Heart right ventricle (tissue), 16 donors: Measurements from ENCODE around the gene RNH1. TPM values are rescaled to one million over a fixed set of nuclear protein-coding genes. Genes with fewer than 3 reads are reported as not detected.

ENCODE experiments used
- ATAC-seq, 8 donors: fragments of 200-7000 bp; cut with Tn5 transposase; one replicate each; pipeline ENCODE4 v1.9.1; 2020; ENCODE audit warnings: mild to moderate bottlenecking in 8 of 8, moderate library complexity in 8 of 8, moderate number of reproducible peaks in 1 of 8
- DNase-seq, 2 donors: peaks; one replicate each; pipeline ENCODE4 v3.0.0-alpha.2; 2020
- H3K27ac ChIP-seq, 10 donors: fragments of 200-600 bp; sonication (generic) in 2 of 10; one replicate each; pipeline versions ENCODE4 v1.5.0 to v1.8.0; 2020 to 2022; ENCODE audit warnings: mild to moderate bottlenecking in 3 of 10
- H3K27me3 ChIP-seq, 7 donors: fragments of 200-600 bp; one replicate each; pipeline ENCODE4 v1.8.0; 2021 to 2022; ENCODE audit warnings: mild to moderate bottlenecking in 2 of 7
- H3K36me3 ChIP-seq, 9 donors: fragments of 200-600 bp; sonication (generic) in 1 of 9; one replicate each; pipeline versions ENCODE4 v1.5.0 to v1.8.0; 2020 to 2022; ENCODE audit warnings: mild to moderate bottlenecking in 2 of 9
- H3K4me1 ChIP-seq, 9 donors: fragments of 200-600 bp; sonication (generic) in 1 of 9; one replicate each; pipeline versions ENCODE4 v1.5.0 to v1.8.0; 2020 to 2022; ENCODE audit warnings: mild to moderate bottlenecking in 4 of 9
- H3K4me3 ChIP-seq, 10 donors: fragments of 200-600 bp; sonication (generic) in 2 of 10; one replicate each; pipeline versions ENCODE4 v1.5.0 to v1.8.0; 2020 to 2022; ENCODE audit warnings: mild to moderate bottlenecking in 7 of 10, moderate library complexity in 2 of 10
- H3K9me3 ChIP-seq, 11 donors: fragments of 200-600 bp in 10 of 11; sonication (generic) in 2 of 11; one replicate each; pipeline versions ENCODE4 v1.5.0 to v1.8.0; 2013 to 2022; ENCODE audit warnings: mild to moderate bottlenecking in 2 of 11, control low read depth in 1 of 11, moderate library complexity in 1 of 11
- CTCF ChIP-seq, 9 donors: fragments of 200-600 bp; sonication (generic) in 2 of 9; IDR thresholded peaks; one replicate each; pipeline versions ENCODE4 v1.5.0 to v1.8.0; 2021 to 2022; ENCODE audit warnings: antibody characterized with exemption in 9 of 9, mild to moderate bottlenecking in 5 of 9, moderate library complexity in 1 of 9
- WGBS, 2 donors: extraction: QIAGEN DNeasy Blood & Tissue Kit; methylation state at CpG; one replicate each; pipeline ENCODE4 v1.1.7; 2013; ENCODE audit warnings: inconsistent platforms in 1 of 2; 5-methylcytosine and 5-hydroxymethylcytosine counted together
- intact Hi-C, 10 donors: fragments of 100-400 bp; cut with DNase I; formaldehyde crosslinking; loops; one replicate each; pipeline versions ENCODE4 v1.11.1 to v1.14.2; 2022
- polyA plus RNA-seq, 2 donors: library from polyadenylated mRNA; stranded (reverse); fragments of 200-250 nt; gene quantifications; one replicate each; pipeline ENCODE4 v1.2.3, GENCODE V29; 2013
- total RNA-seq, 10 donors: library from RNA; stranded (reverse); fragmentation: NEBNext Ultra II Directional in 3 of 10; extraction: Animal tissue kit (Norgen Biotek cat#: 25700) in 3 of 10; gene quantifications; one replicate each; pipeline versions ENCODE4 v1.2.1 to v1.2.4, GENCODE V29; 2021 to 2023
- donor health status: Arrhythmogenic right ventricular cardiomyopathy.
- donor health status: ischemic (EF 13 %, LVEDD 7.1; RV severe dilation, severe dysfunction).
- donor health status: healthy with polysubstance abuse.
- donor health status: DM: no; HTN: yes; CAD: no.
- donor health status: DM: no; HTN: no; CAD: no.
- donor health status: ischemic (EF 25% LVEDD 6.9; RV normal size, moderate dysfunction).
- donor health status: ischemic (EF 25% LVEDD 5.7; RV mildly dilated, moderate dysfunction).
- donor health status: healthy.
- donor health status: DM: yes; HTN: yes; CAD: no.
- donor health status: Ischemic cardiomyopathy.
- donor health status: ischemic (EF 35%, LVEDD 5.7; RV mildly dilated, moderate dysfunction).
- donor health status: nonischemic (EF 11% LVEDD 7.7; RV severe dilation, severe dysfunction).
- donor health status: DM: yes; HTN: yes; CAD: no.
- donor health status: PGD.
- donor health status: ischemic (EF 29% LVEDD 5.4; RV normal size, mild dysfunction).
- donor health status: nonischemic (EF 23%, LVEDD 6.1; RV moderate dilation, normal function).

Gene RNH1
- total and polyA plus RNA-seq, 12 donors, result 37.4 to 221 (median 153) TPM

DNA sequence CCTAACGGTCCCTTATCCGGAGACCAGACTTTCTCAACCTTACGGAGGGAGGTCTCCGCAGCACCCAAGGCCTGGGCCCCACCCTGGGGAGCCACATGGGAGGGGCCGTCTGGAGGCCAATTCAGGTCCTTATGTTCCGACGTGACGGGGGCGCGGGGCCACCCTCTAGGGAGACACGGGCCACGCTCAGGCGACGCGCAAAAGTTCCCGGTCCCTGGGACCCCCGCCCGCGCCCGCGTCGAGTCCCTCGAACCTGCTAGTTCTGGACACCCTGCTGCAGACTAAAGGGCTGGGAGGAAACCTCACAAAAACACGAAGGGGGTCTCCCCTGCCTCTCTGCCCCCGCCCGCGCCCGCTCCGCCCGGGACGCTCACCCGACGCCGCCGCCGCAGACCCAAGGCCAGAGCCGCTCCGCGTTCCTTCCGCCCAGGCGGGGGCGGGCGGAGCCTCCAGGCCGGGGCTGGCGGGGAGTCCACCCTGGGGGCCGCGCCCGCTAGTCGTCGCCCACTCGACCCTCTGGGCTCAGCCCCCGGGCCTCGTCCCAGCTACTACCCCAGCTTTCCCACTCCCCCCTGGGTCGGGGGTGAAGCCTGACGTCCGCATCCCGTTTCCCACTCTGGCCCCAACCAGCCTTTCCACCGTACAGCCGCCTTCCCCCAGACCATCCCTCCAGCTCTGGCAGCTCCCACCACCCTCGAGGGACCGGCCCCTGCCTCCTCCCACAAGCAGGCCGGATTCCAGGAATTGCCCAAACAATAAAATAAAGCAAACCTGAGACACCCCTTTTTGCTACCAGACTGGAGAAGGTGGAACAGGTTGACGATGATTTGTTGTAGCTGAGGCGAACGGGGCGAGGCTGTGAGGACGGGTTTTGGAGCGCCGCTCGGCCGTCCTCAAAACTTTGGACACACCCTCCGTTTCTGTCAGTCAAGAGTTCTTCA lies 2.7 kb downstream of the RNH1 start:
- peaks cover 0 to 42% (median 23%) of the 10 kb centered on the region in 9 donors for H3K36me3 ChIP-seq
- peak overlapping the region; percentile 29 to 96 (median 74) for H3K4me3 ChIP-seq
- no peaks in the 10 kb centered on the region for H3K27me3 ChIP-seq
- no peaks in the 10 kb centered on the region for H3K9me3 ChIP-seq
- intact Hi-C loops, result loop anchor here in 5 of 10 donors (5.0 to 10.0 kb wide), 5 partner anchors 50 to 300 kb away; partner anchors contain the start of genes PTDSS2 (in 3 of the 5), BET1L (in 1 of the 5) and RIC8A (in 1 of the 5)
- ATAC-seq, result no peak
- DNase-seq, result peak; percentile 37 to 54
- 4 to 6% methylated on average over 71 to 72 of the region's 72 CpGs for WGBS, 2 donors
- H3K4me1 ChIP-seq, result peaks cover 24 to 79% (median 62%) of the 10 kb centered on the region in 9 donors
- TF ChIP-seq CTCF (IDR thresholded peaks at IDR 0.05), result no peak
- peak overlapping the region; percentile 44 to 100 (median 92) for H3K27ac ChIP-seq

DNA sequence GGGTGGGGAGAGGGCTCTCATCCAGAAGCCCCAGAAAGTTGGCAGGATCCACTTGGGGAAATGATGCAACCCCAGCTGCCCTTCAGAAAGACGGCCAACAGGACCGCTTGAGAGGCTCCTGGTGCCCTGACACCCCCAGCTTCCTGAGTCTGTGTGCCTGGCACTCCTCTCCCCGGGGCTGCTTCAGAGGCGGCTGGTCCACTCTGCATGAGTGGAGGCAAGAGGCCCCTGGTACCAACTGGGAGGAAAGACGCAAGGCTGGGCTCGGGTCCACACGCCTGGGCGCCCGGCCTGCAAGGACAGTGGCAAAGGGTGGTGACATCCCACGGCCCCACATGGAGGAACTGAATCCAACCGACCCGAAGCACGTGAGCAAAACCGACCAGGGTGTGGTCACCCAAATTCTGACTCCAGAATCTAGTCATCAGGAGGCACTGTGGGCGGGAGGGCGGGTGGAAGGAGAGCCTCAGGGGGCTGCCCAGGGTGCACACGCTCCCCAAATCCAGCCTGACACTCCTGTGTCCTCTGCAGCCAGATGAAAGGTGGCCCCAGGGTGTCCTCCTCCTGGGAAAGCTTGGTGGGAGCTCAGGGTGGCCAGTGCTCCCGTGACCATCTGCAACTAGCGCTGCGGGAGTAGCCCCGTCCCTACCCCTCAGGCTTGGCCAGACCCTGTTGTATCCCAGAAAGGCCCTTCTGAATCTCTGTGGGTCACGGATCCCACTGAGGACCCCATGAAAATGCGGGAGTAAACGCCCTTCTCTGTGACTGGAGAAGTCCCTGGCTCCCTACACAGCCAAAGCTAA lies 3.7 kb downstream of the RNH1 start:
- Histone ChIP-seq H3K9me3 (no peaks in the 10 kb centered on the region), H3K4me3 (peak overlapping the region; percentile 29 to 96 (median 74)), H3K27ac (peak overlapping the region; percentile 44 to 100 (median 92)), H3K4me1 (peaks cover 26 to 89% (median 71%) of the 10 kb centered on the region in 9 donors), H3K36me3 (peaks cover 0 to 44% (median 32%) of the 10 kb centered on the region in 9 donors), H3K27me3 (no peaks in the 10 kb centered on the region)
- intact Hi-C loops, result loop anchor here in 5 of 10 donors (5.0 to 10.0 kb wide), 5 partner anchors 49 to 299 kb away; partner anchors contain the start of genes PTDSS2 (in 3 of the 5), BET1L (in 1 of the 5) and RIC8A (in 1 of the 5)
- TF ChIP-seq CTCF (IDR thresholded peaks at IDR 0.05), result no peak
- DNase-seq (peak in 1 of 2 donors; percentile 50), ATAC-seq (peak in 1 of 8 donors; percentile 3)
- WGBS, 2 donors, result 57 to 64% methylated on average over 24 of the region's 24 CpGs

DNA sequence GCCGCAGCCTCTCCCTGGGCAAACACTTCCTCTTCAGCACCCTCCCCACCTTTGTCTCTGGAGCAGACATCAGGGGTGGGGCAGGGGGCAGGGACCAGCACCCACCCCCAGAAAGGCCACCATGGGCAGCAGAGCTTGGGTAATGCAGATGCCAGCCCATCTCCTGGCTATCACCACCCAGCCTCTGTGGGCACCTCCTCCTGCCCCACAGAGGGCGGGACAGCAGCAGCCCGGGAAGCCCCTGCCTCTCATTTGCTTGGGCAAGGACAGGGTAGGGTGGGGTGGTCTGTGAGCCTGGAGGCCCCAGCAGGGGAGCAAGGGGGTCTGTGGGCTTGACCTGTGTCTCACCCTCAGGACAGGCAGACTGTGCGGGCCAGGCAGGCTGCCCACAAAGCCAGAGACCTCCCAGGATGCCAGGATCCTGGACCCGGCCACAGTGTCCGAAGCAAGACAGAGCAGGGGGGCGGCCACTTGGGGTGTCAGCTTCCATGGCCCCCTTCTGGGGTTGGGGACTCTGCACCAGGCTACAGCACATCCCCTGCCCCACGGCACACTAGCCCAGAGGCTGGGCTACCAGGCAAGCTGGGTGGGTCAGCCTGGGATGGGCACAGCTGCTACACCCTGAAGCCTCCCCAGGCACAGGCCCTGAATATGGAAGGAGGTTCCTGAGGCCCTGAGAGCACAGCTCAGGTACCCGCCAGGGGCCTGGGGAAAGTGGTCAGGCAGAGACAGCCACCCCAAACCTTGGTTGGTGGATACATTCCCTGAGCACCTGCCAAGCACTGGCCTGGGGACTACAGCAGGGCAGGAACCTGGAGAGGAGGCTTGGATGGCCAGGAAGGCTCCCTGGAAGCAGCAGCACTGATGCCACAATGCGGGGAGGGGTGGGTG lies 4.5 kb downstream of the RNH1 start:
- 80 to 81% methylated on average over 10 of the region's 10 CpGs for WGBS, 2 donors
- peak overlapping the region in 2 of 10 donors; percentile 68 to 95 for H3K4me3 ChIP-seq
- intact Hi-C loops, result loop anchor here in 5 of 10 donors (5.0 to 10.0 kb wide), 5 partner anchors 48 to 298 kb away; partner anchors contain the start of genes PTDSS2 (in 3 of the 5), BET1L (in 1 of the 5) and RIC8A (in 1 of the 5)

More for the DNA sequence above, 4.5 kb downstream of the RNH1 start:
- ATAC-seq, result no peak
- TF ChIP-seq CTCF (IDR thresholded peaks at IDR 0.05), result no peak
- H3K27ac ChIP-seq, result peak overlapping the region in 9 of 10 donors; percentile 34 to 100 (median 98)
- no peaks in the 10 kb centered on the region for H3K27me3 ChIP-seq
- no peaks in the 10 kb centered on the region for H3K9me3 ChIP-seq
- peaks cover 26 to 88% (median 67%) of the 10 kb centered on the region in 9 donors for H3K4me1 ChIP-seq
- DNase-seq, result no peak
- H3K36me3 ChIP-seq, result peaks cover 0 to 49% (median 40%) of the 10 kb centered on the region in 9 donors
